ENCODE measurements around the gene UCHL3. TPM values are rescaled to one million over a fixed set of nuclear protein-coding genes. Genes with fewer than 3 reads are reported as not detected.

UCHL3 gene
- total RNA-seq (ENCODE audit: unreplicated experiment) = 25.5 TPM
- long read RNA-seq, partial matches to known transcripts = 0 of 1 reads
- long read RNA-seq, other reads (novel, unspliced or antisense) = 0 of 1 reads

DNA sequence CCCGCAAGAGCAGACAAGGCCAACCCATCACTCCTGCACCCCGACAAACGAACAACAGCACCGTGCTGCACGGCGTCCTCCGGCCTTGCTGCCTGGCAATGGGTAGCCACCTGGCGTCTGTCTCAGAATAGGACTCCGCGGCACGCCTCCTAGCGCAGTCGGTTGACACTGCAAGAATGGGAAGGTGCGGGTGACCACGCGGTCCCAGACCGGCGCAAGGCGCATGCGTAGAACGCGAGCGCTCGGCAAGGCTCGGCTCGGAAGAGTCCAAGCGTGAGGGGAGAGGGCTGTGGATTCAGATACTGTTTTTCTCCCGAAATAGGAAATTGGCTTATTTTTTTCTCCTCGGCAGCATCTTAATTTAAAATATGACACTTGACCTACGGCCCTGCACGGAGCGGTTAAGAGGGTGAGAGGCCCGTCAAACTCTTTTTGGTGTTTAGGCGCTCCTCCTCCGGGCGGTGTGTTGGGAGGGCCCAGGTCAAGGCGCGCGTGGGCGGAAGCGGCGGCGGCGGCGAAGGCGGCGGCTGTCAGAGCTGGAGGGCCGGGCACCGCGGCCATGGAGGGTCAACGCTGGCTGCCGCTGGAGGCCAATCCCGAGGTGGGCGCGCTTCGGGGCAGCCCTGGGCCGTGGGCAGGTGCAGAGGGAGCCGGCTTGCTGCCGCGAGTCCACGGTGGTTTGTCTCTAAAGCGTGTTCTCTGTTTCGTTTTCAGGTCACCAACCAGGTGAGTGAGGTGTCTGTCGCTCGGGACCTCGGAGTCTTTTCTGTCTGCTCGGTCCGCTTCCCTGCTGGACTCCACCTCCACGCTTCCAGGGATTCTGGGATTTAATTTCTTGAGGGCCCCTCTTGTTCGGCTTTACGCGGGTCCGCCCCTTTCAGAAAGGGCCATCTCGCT, at the start of gene UCHL3:
UCHL3 (plus strand) TSS at position 530 of the 897 bp plus-strand sequence; CDS start at position 560, 30 bp downstream.
- peak; percentile 99 for DNase-seq
- peaks cover 5% of the 10 kb centered on the region for H3K9me3 Mint-ChIP-seq (ENCODE audit: unreplicated experiment)
- TF ChIP-seq, protein P1, sequence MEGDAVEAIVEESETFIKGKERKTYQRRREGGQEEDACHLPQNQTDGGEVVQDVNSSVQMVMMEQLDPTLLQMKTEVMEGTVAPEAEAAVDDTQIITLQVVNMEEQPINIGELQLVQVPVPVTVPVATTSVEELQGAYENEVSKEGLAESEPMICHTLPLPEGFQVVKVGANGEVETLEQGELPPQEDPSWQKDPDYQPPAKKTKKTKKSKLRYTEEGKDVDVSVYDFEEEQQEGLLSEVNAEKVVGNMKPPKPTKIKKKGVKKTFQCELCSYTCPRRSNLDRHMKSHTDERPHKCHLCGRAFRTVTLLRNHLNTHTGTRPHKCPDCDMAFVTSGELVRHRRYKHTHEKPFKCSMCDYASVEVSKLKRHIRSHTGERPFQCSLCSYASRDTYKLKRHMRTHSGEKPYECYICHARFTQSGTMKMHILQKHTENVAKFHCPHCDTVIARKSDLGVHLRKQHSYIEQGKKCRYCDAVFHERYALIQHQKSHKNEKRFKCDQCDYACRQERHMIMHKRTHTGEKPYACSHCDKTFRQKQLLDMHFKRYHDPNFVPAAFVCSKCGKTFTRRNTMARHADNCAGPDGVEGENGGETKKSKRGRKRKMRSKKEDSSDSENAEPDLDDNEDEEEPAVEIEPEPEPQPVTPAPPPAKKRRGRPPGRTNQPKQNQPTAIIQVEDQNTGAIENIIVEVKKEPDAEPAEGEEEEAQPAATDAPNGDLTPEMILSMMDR (IDR thresholded peaks at IDR 0.05; ENCODE audit: partially characterized antibody, unreplicated experiment) = peak; percentile 89

DNA sequence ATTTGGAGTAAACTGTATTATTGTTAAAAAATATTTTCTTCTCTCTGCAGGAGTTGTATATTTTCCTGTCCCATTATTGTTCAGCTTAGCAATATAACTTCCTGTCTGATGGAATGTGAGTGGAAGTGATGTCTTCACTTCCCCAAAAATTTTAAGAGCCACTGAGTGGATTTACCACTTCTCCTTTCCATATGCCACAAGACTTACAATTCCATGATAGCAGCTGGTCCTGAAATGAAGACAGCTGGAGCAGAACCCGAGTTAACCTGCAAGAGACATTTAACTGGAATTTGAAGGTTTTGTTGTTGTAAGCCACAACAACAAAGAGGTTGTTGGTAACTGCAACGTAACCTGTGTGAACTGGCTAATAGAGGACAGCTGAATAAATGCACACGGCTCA, 44.3 kb upstream of the UCHL3 start:
- TF ChIP-seq, protein P1 (IDR thresholded peaks at IDR 0.05; ENCODE audit: partially characterized antibody, unreplicated experiment) = no peak
- DNase-seq = no peak
- Mint-ChIP-seq H3K4me3 (ENCODE audit: unreplicated experiment) (no peak overlapping the region), H3K27ac (ENCODE audit: unreplicated experiment) (no peak overlapping the region), H3K36me3 (ENCODE audit: unreplicated experiment) (no peaks in the 10 kb centered on the region), H3K27me3 (ENCODE audit: unreplicated experiment) (no peaks in the 10 kb centered on the region), H3K9me3 (ENCODE audit: unreplicated experiment) (no peaks in the 10 kb centered on the region), H3K4me1 (ENCODE audit: low read depth, unreplicated experiment) (no peaks in the 10 kb centered on the region)

More for the DNA sequence above, at the start of gene UCHL3:
- H3K36me3 Mint-ChIP-seq (ENCODE audit: unreplicated experiment) = peaks cover 7% of the 10 kb centered on the region
- H3K27me3 Mint-ChIP-seq (ENCODE audit: unreplicated experiment) = peaks cover 2% of the 10 kb centered on the region
- H3K27ac Mint-ChIP-seq (ENCODE audit: unreplicated experiment) = peak within 1 kb of the TSS; percentile 98
- H3K4me3 Mint-ChIP-seq (ENCODE audit: unreplicated experiment) = peak within 1 kb of the TSS; percentile 100
- peaks cover 10% of the 10 kb centered on the region for H3K4me1 Mint-ChIP-seq (ENCODE audit: low read depth, unreplicated experiment)

DNA sequence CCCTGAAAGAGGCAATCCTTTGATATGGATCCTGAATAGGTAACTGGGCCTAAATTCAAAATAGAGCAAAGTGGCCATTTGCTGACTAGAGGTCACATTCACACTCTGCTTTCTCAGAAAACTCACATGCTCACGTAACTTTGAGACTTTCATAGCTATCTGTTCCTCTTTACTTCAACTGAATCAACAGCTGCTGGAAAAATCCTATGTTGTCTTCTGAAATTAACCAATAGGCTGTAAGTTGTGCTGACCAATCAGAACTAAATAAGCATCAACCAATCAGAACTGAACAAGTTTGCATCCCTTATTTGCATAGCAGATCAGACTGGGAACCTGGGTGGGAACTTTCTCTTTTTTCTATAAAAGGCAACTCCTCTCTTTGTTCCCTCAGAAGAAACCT, 43.6 kb upstream of the UCHL3 start:
- Mint-ChIP-seq H3K9me3 (ENCODE audit: unreplicated experiment) (no peaks in the 10 kb centered on the region), H3K4me3 (ENCODE audit: unreplicated experiment) (no peak overlapping the region), H3K4me1 (ENCODE audit: low read depth, unreplicated experiment) (no peaks in the 10 kb centered on the region), H3K27ac (ENCODE audit: unreplicated experiment) (no peak overlapping the region), H3K36me3 (ENCODE audit: unreplicated experiment) (no peaks in the 10 kb centered on the region), H3K27me3 (ENCODE audit: unreplicated experiment) (no peaks in the 10 kb centered on the region)
- DNase-seq = no peak
- TF ChIP-seq, protein P1 (IDR thresholded peaks at IDR 0.05; ENCODE audit: partially characterized antibody, unreplicated experiment) = no peak

DNA sequence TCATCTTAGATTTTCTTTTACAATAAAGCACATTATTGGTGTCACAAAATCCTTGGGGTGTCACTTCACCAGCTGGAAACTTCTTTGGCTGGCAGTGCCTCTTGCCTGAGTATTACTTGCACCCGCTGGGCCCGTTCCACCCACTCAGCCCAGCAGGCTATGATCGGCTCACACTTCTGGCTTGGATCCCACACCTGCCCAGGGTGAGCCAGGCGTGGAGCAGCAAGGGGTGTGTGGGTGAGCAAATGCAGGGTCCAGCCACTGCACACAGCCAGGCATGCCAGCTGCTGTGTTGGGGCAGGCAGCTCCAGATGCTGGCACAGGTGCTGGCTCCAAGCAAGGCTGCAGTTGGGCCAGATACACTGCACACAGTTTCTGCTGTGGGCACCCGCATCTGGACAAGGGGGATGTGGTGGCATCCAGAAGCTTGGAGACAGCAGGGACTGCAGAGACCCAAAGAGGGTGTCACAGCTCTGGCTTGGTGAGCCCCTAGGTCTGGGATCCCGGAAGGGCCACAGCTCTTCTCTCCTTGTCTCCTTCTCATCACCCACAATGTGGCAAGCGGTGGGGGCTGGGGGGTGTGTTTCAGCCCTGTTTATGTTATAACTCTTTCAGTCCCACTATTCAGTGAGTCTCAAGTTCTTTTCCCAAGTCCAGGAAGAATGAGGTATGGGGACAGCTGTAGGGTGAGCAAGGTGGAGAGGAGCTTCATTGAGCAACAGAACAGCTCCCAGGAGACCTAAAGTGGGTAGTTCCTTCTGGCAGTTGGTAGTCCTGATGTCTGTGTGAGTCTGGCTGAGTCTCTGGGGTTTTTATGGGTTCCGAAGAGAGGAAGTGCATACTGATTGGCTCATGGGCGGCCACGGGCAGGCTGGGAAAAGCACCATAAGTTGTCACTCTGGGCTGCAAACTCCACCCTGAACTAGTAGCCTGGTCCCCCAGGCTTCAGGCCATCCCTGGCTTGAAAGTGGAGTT, 42.3 kb upstream of the UCHL3 start:
- H3K36me3 Mint-ChIP-seq (ENCODE audit: unreplicated experiment) = no peaks in the 10 kb centered on the region
- H3K4me1 Mint-ChIP-seq (ENCODE audit: low read depth, unreplicated experiment) = peaks cover 3% of the 10 kb centered on the region
- H3K27me3 Mint-ChIP-seq (ENCODE audit: unreplicated experiment) = no peaks in the 10 kb centered on the region
- H3K9me3 Mint-ChIP-seq (ENCODE audit: unreplicated experiment) = peaks cover 2% of the 10 kb centered on the region
- DNase-seq = no peak
- TF ChIP-seq, protein P1 (IDR thresholded peaks at IDR 0.05; ENCODE audit: partially characterized antibody, unreplicated experiment) = no peak
- no peak overlapping the region for H3K4me3 Mint-ChIP-seq (ENCODE audit: unreplicated experiment)
- H3K27ac Mint-ChIP-seq (ENCODE audit: unreplicated experiment) = no peak overlapping the region

All from glutamatergic neuron (in vitro differentiated cells).